ENCODE results near the gene SPANXN4.

SPANXN4 gene

DNA sequence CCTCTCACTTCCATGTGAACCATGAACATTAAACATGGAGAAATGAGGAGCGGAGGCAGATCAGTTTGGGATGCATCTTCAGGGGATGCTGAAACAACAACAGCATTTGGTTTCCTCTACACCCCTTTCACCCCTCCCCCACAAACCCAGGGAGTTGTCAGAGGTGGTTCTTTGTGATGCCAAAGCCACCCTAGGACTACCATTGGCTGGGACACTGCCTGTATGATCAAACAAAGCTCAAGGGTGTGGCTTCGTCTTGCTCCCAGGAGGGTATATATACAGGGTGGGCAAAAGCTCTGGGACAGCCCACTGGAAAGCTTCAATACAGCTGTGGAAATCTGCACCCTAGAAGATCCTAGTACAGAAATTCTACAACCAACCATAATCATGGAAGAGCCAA, at the start of gene SPANXN4:
Gene SPANXN4, plus strand, starts transcription at position 301 of the 400 bp plus-strand sequence. Its CDS starts 87 bp downstream, at position 388.
- no peak within 1 kb of the TSS for H3K4me3 Mint-ChIP-seq
- no peak for DNase-seq (ENCODE audit: low spot score)
- no peaks in the 10 kb centered on the region for H3K36me3 Mint-ChIP-seq (ENCODE audit: low read depth)
- H3K27ac Mint-ChIP-seq = no peak within 1 kb of the TSS
- H3K4me1 Mint-ChIP-seq (ENCODE audit: low read depth) = no peaks in the 10 kb centered on the region
- no peaks in the 10 kb centered on the region for H3K27me3 Mint-ChIP-seq (ENCODE audit: low read depth)
- peaks cover 9% of the 10 kb centered on the region for H3K9me3 Mint-ChIP-seq

DNA sequence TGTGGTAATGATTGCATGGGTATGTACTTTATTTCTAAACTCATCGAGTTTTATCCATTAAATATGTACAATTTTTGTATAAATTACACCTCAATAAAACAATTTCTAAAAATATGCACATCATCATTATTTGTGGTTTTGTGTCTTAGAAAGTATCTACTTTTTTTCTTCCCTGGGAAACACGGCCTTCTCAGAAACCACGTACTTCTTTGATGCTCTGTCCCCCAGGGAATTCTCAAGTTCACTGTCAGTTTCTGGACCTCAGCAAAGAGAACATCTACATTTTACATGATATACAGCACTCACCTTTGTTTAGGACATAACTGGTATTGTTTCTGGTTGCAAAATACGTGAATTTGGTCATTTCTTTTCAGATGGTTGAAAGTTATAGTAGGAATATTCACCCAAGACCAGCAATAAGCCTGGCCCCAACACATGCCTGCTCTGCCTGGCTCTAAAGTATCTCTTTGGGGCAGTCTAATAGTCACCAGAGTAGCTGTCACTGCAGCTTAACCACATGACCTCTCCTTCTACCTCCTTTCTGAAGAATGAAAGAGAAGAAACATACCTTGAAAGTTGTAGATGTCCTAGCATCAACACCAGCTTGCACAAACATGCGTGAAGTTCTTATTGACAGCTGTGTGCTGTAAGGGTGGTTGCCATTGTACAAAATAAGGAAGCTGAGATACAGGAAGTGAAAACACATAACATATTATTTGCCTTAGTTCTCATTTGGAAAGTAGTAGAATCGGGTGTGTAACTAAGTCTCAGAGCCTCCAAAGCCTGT, 48.4 kb upstream of the SPANXN4 start:
- H3K9me3 Mint-ChIP-seq = peaks cover 8% of the 10 kb centered on the region
- H3K4me3 Mint-ChIP-seq = no peak overlapping the region
- no peak overlapping the region for H3K27ac Mint-ChIP-seq
- no peaks in the 10 kb centered on the region for H3K36me3 Mint-ChIP-seq (ENCODE audit: low read depth)
- no peak for DNase-seq (ENCODE audit: low spot score)
- H3K27me3 Mint-ChIP-seq (ENCODE audit: low read depth) = no peaks in the 10 kb centered on the region
- no peaks in the 10 kb centered on the region for H3K4me1 Mint-ChIP-seq (ENCODE audit: low read depth)

GRCh38 chrX:142978130-142978684, 47.5 kb upstream of the SPANXN4 start:
- H3K4me1 Mint-ChIP-seq (ENCODE audit: low read depth) = no peaks in the 10 kb centered on the region
- no peaks in the 10 kb centered on the region for H3K36me3 Mint-ChIP-seq (ENCODE audit: low read depth)
- H3K4me3 Mint-ChIP-seq = no peak overlapping the region
- no peaks in the 10 kb centered on the region for H3K27me3 Mint-ChIP-seq (ENCODE audit: low read depth)
- no peak overlapping the region for H3K27ac Mint-ChIP-seq
- peaks cover 8% of the 10 kb centered on the region for H3K9me3 Mint-ChIP-seq
- no peak for DNase-seq (ENCODE audit: low spot score)

- H3K27me3 Mint-ChIP-seq (ENCODE audit: low read depth) = no peaks in the 10 kb centered on the region
- no peaks in the 10 kb centered on the region for H3K4me1 Mint-ChIP-seq (ENCODE audit: low read depth)
- no peak overlapping the region for H3K27ac Mint-ChIP-seq
- DNase-seq (ENCODE audit: low spot score) = no peak
- H3K4me3 Mint-ChIP-seq = no peak overlapping the region
- H3K36me3 Mint-ChIP-seq (ENCODE audit: low read depth) = no peaks in the 10 kb centered on the region
- peaks cover 13% of the 10 kb centered on the region for H3K9me3 Mint-ChIP-seq
Observed at GRCh38 chrX:142982679-142983078, 43.0 kb upstream of the SPANXN4 start.

- Mint-ChIP-seq H3K27me3 (ENCODE audit: low read depth) (no peaks in the 10 kb centered on the region), H3K4me1 (ENCODE audit: low read depth) (no peaks in the 10 kb centered on the region), H3K9me3 (peaks cover 6% of the 10 kb centered on the region), H3K36me3 (ENCODE audit: low read depth) (no peaks in the 10 kb centered on the region), H3K27ac (no peak overlapping the region), H3K4me3 (no peak overlapping the region)
- DNase-seq (ENCODE audit: low spot score) = no peak
Observed at GRCh38 chrX:142994988-142995387, 30.7 kb upstream of the SPANXN4 start.

DNA sequence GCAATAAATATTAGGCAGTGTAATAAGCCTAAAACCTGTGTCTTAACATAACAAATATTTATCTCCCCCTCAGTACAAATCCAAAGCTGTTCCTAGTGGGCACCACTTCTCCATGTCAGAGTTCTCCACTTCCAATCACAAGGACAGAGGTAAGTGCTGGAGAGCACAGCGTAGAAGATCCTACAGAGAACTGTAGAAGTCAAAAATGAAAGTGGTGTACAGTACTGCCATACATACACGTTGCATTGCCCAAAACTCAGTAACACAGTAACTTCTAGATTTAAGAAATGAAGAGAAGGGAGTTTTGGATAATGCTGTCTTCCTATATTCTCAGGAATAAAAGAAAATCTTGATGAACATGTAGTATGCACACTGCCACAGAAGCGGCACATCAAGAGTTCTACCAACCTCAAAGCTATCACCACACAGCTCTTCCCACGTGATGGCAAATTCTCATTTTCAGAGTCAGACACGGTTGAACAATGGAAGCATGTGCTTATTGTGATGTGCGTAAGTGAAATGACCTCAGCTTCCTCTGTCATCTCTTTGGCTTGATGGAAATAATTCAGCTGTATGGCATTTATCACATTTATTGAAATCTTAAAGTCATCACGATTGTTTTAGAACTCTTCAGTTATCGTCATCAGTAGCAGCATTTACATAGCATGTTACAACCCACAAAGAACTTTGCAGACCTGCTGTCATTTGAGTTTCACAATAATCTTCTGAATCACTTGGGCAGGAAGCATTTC, 27.1 kb upstream of the SPANXN4 start:
- Mint-ChIP-seq H3K27ac (no peak overlapping the region), H3K36me3 (ENCODE audit: low read depth) (no peaks in the 10 kb centered on the region), H3K27me3 (ENCODE audit: low read depth) (no peaks in the 10 kb centered on the region), H3K9me3 (peaks cover 11% of the 10 kb centered on the region), H3K4me1 (ENCODE audit: low read depth) (no peaks in the 10 kb centered on the region), H3K4me3 (no peak overlapping the region)
- DNase-seq (ENCODE audit: low spot score) = no peak

DNA sequence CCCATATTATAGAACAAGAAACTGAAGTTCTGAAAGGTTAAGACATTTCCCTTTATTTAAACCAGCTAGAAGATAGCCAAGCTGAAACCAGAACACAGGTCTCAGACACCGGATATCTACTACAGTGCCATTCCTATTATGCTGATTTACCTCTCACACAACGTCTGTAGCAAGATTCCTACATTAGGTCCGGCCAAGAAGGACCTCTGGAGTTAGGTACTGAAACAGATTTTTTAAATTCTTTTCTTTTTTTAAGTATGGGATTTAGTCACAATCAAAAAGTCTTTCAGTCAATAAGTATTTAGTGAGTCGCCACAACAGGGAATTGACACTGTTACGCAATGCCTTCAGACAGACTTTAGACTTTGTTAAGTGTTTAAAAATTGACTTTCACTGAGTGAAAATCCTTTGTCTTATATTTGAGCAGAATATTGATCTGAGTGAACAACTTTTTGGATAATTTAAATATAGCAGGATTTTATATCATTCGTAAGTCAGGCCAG, 26.5 kb upstream of the SPANXN4 start:
- no peak for DNase-seq (ENCODE audit: low spot score)
- Mint-ChIP-seq H3K4me1 (ENCODE audit: low read depth) (no peaks in the 10 kb centered on the region), H3K27me3 (ENCODE audit: low read depth) (no peaks in the 10 kb centered on the region), H3K36me3 (ENCODE audit: low read depth) (no peaks in the 10 kb centered on the region), H3K27ac (no peak overlapping the region), H3K9me3 (peaks cover 11% of the 10 kb centered on the region), H3K4me3 (no peak overlapping the region)

DNA sequence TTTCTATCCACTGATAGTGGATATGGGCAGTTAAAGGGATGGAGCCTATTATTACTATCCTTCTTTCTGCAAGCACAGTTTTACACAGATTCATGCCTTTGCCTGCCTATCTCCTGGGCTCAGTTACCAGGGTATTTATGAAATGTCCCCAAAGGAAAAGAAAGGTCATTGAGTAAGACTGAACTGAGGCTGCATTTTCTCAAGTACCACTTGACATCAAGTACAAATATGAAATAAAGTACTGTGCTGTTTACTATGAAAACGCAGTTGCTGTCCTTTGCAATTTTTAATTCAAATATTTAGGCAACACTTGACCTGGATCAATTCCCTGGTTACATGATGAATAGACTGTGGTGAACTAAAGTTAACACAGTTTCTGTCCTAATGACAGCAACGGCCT, 23.5 kb upstream of the SPANXN4 start:
- H3K27me3 Mint-ChIP-seq (ENCODE audit: low read depth) = no peaks in the 10 kb centered on the region
- no peak overlapping the region for H3K27ac Mint-ChIP-seq
- H3K36me3 Mint-ChIP-seq (ENCODE audit: low read depth) = no peaks in the 10 kb centered on the region
- H3K4me1 Mint-ChIP-seq (ENCODE audit: low read depth) = no peaks in the 10 kb centered on the region
- peaks cover 7% of the 10 kb centered on the region for H3K9me3 Mint-ChIP-seq
- DNase-seq (ENCODE audit: low spot score) = no peak
- H3K4me3 Mint-ChIP-seq = no peak overlapping the region

DNA sequence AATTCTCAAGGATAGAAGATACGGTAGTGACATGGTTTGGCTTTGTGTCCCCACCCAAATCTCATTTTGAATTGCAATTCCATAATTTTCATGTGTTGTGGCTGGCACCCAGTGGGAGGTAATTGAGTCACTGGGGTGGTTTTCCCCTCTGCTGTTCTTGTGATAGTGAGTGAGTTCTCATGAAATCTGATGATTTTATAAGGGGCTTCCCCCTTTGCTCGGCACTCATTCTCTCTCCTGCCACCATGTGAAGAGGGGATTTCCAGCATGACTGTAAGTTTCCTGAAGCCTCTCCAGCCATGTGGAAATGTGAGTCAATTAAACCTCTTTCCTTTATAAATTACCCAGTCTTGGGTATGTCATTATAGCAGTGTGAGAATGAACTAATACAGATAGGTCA, 8.5 kb upstream of the SPANXN4 start:
- Mint-ChIP-seq H3K4me1 (ENCODE audit: low read depth) (no peaks in the 10 kb centered on the region), H3K9me3 (peaks cover 12% of the 10 kb centered on the region), H3K4me3 (no peak overlapping the region), H3K27me3 (ENCODE audit: low read depth) (no peaks in the 10 kb centered on the region), H3K36me3 (ENCODE audit: low read depth) (no peaks in the 10 kb centered on the region), H3K27ac (no peak overlapping the region)
- no peak for DNase-seq (ENCODE audit: low spot score)

DNA sequence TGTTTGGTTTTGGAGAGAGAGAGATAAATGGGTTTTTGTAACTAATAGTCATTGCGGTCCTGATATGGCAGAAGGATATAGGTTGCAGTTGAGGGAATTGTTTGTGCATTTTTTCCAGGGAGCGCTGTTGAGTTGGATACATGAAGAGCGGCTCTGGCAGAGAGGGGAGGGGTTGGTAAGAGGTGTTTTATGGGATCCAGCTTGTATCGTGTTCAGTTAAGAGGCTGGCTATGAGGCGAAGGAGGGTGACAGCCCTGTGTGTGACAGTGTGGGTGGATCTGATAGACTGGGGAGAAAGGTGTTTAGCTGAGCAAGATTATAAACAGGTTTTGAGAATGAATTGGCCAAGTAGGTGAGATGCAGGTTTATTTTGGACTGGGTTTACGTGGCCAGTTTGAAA, 1.5 kb downstream of the SPANXN4 start:
- peaks cover 20% of the 10 kb centered on the region for H3K9me3 Mint-ChIP-seq
- no peaks in the 10 kb centered on the region for H3K4me1 Mint-ChIP-seq (ENCODE audit: low read depth)
- no peaks in the 10 kb centered on the region for H3K36me3 Mint-ChIP-seq (ENCODE audit: low read depth)
- no peaks in the 10 kb centered on the region for H3K27me3 Mint-ChIP-seq (ENCODE audit: low read depth)
- DNase-seq (ENCODE audit: low spot score) = no peak
- no peak overlapping the region for H3K4me3 Mint-ChIP-seq
- no peak overlapping the region for H3K27ac Mint-ChIP-seq

- Mint-ChIP-seq H3K4me3 (no peak overlapping the region), H3K36me3 (ENCODE audit: low read depth) (no peaks in the 10 kb centered on the region), H3K4me1 (ENCODE audit: low read depth) (no peaks in the 10 kb centered on the region), H3K9me3 (peaks cover 16% of the 10 kb centered on the region), H3K27ac (no peak overlapping the region), H3K27me3 (ENCODE audit: low read depth) (no peaks in the 10 kb centered on the region)
- no peak for DNase-seq (ENCODE audit: low spot score)
Observed at GRCh38 chrX:143047511-143047910, 21.8 kb downstream of the SPANXN4 start.

DNA sequence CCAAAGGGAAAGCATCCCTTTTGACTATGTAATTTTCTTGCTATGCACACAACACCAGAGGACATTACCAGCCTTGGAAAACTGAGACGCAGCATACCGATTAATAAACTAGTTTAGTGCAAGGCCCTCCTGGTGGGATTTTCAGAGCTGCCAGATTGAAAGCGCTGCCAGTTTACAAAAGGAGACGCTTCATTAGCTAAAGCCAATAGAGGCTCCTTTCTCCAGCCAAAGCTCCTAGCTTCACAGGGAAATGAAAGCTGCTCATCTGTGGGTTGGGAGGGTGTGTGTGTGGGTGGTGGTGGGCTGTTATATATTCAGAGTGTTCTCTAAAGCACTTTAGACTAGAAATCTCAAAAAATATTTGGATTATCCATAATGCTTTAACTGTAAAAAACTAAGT, 32.4 kb downstream of the SPANXN4 start:
- no peaks in the 10 kb centered on the region for H3K36me3 Mint-ChIP-seq (ENCODE audit: low read depth)
- H3K4me3 Mint-ChIP-seq = no peak overlapping the region
- peaks cover 7% of the 10 kb centered on the region for H3K9me3 Mint-ChIP-seq
- H3K4me1 Mint-ChIP-seq (ENCODE audit: low read depth) = no peaks in the 10 kb centered on the region
- H3K27me3 Mint-ChIP-seq (ENCODE audit: low read depth) = no peaks in the 10 kb centered on the region
- no peak for DNase-seq (ENCODE audit: low spot score)
- no peak overlapping the region for H3K27ac Mint-ChIP-seq

DNA sequence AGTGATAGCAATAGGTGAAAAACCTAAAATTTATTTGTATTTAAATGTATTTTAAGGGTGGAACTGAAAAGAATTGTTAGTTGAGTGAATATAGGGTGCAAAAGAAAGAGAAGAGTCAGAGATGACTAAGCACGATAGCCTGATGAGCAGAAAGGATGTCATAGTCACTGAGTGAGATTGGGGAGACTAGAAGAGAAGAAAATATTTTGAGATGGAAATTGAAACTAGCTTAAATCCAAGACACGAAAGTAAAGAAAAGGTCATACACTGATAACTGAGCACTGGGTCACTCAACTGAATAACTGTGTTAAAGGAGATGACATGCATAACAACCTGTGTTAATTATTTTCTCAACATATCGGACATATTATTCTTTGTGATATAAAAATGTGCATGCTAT, 55.5 kb downstream of the SPANXN4 start:
- Mint-ChIP-seq H3K4me3 (no peak overlapping the region), H3K9me3 (peaks cover 17% of the 10 kb centered on the region), H3K27ac (no peak overlapping the region), H3K36me3 (ENCODE audit: low read depth) (no peaks in the 10 kb centered on the region), H3K4me1 (ENCODE audit: low read depth) (no peaks in the 10 kb centered on the region), H3K27me3 (ENCODE audit: low read depth) (no peaks in the 10 kb centered on the region)
- DNase-seq (ENCODE audit: low spot score) = no peak

DNA sequence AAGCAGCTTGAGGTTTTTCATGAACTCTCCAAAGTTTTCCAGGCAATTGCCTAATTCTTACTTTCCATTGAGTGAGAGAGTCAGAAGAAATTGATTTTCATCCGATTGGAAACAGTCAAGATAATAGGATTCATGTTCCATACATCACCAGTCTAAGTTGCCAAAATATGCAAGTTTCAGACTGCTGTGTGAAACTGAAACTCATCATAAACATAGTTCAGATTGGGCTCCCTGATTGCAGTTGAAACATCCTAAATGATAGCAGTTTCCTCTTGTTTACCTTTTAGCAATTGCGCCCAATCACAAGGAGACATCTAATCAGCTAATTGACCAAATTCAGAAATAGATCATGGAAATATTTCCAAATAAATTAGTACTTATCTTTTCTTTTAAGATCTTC, 56.8 kb downstream of the SPANXN4 start:
- DNase-seq (ENCODE audit: low spot score) = no peak
- H3K27me3 Mint-ChIP-seq (ENCODE audit: low read depth) = no peaks in the 10 kb centered on the region
- no peaks in the 10 kb centered on the region for H3K36me3 Mint-ChIP-seq (ENCODE audit: low read depth)
- peaks cover 14% of the 10 kb centered on the region for H3K9me3 Mint-ChIP-seq
- H3K4me1 Mint-ChIP-seq (ENCODE audit: low read depth) = no peaks in the 10 kb centered on the region
- no peak overlapping the region for H3K27ac Mint-ChIP-seq
- H3K4me3 Mint-ChIP-seq = no peak overlapping the region
